Measurements from ENCODE around the gene FBXO2. TPM values are rescaled to one million over a fixed set of nuclear protein-coding genes. Genes with fewer than 3 reads are reported as not detected.

FBXO2 gene
- total and polyA plus RNA-seq, 9 of the 15 experiments (the other 6 are each of a cell fraction or from before 2014, with no cell fraction given) = 0.04 to 1.9 (median 0.27) TPM

DNA sequence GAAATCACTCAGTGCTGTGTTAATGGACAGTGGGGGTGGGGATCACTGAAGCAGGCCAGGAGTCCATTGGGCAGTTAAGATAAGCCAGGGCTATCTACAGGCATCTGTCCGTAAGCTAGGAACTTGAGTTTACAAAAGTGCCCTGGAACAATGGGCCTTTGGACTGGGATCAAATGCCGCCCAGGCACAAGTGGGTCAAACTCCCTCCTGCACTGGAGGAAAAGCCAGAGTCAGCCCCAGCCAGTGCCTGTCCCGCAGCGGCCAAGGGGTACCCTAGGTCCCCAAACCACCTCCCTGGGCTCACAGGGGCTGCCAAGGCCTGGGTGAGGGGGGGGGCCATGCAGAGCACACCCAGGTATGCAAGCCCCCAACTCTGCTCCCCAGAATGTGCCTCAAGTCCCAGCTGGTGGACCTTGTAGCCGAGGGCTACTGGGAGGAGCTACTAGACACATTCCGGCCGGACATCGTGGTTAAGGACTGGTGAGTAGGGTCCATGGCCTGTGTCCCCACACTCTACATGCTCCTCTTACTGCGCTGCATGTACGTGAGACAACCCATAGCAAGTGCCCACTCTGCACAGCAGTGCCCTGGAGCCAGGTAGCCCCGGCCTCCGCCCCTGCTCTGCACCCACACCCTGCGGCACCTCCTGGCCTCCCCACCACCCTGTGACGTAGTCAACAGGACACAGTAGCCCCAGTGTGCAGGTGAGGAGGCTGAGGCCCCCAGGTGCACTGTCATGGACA, 17.5 kb upstream of the FBXO2 start (continued):
- TF ChIP-seq E2F8 (IDR thresholded peaks at IDR 0.05; ENCODE audit: low read depth, partially characterized antibody) (peak; percentile 65), ZMIZ1 (IDR thresholded peaks at IDR 0.05; ENCODE audit: low read depth in 2 of 2, low read length in 2 of 2) (peak in 1 of 2 experiments; percentile 87; a peak in 2 of 4 replicates), KDM2B (CRISPR knock-in tag; IDR thresholded peaks at IDR 0.05) (no peak), SAP30 (IDR thresholded peaks at IDR 0.05; ENCODE audit: borderline replicate concordance, insufficient read depth, low read depth, low read length, poor library complexity, severe bottlenecking) (no peak), GABPA (tag; conservative IDR thresholded peaks at IDR 0.05; ENCODE audit: low read depth) (no peak), MTA3 (IDR thresholded peaks at IDR 0.05; ENCODE audit: borderline replicate concordance) (peak; percentile 77), IRF9 (tag; IDR thresholded peaks at IDR 0.05) (no peak), ZNF224 (CRISPR knock-in tag; IDR thresholded peaks at IDR 0.05) (no peak), ZNF184 (CRISPR knock-in tag; IDR thresholded peaks at IDR 0.05) (no peak), HNRNPLL (IDR thresholded peaks at IDR 0.05; ENCODE audit: low read depth, low read length, poor library complexity, severe bottlenecking) (no peak), ZBTB17 (CRISPR knock-in tag; IDR thresholded peaks at IDR 0.05) (peak; percentile 70; the same call in 1 of the 2 replicates), FOXK1 (CRISPR knock-in tag; IDR thresholded peaks at IDR 0.05; ENCODE audit: borderline replicate concordance) (no peak), EGR1 (conservative IDR thresholded peaks at IDR 0.05) (peak; percentile 44; the same call in 1 of the 2 replicates)
- TF ChIP-seq, protein P1, sequence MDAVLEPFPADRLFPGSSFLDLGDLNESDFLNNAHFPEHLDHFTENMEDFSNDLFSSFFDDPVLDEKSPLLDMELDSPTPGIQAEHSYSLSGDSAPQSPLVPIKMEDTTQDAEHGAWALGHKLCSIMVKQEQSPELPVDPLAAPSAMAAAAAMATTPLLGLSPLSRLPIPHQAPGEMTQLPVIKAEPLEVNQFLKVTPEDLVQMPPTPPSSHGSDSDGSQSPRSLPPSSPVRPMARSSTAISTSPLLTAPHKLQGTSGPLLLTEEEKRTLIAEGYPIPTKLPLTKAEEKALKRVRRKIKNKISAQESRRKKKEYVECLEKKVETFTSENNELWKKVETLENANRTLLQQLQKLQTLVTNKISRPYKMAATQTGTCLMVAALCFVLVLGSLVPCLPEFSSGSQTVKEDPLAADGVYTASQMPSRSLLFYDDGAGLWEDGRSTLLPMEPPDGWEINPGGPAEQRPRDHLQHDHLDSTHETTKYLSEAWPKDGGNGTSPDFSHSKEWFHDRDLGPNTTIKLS (IDR thresholded peaks at IDR 0.05; ENCODE audit: borderline replicate concordance, low read depth) = no peak
- TF ChIP-seq, protein P2, sequence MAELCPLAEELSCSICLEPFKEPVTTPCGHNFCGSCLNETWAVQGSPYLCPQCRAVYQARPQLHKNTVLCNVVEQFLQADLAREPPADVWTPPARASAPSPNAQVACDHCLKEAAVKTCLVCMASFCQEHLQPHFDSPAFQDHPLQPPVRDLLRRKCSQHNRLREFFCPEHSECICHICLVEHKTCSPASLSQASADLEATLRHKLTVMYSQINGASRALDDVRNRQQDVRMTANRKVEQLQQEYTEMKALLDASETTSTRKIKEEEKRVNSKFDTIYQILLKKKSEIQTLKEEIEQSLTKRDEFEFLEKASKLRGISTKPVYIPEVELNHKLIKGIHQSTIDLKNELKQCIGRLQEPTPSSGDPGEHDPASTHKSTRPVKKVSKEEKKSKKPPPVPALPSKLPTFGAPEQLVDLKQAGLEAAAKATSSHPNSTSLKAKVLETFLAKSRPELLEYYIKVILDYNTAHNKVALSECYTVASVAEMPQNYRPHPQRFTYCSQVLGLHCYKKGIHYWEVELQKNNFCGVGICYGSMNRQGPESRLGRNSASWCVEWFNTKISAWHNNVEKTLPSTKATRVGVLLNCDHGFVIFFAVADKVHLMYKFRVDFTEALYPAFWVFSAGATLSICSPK (IDR thresholded peaks at IDR 0.05; ENCODE audit: borderline replicate concordance) = no peak

Measured in K562 (cell line).